LoVo (cell line): Measurements from ENCODE around the gene RARG.
"Not testable (repeated sequence)": the region's sequence is repeated elsewhere in the genome, so short reads cannot be mapped to it uniquely, and the experiment has no call there.

ENCODE experiments used
- DNase-seq: peaks from one replicate; pipeline ENCODE4 v3.0.0-alpha.2; 2016; ENCODE audit warnings: low spot score

RARG gene

DNA sequence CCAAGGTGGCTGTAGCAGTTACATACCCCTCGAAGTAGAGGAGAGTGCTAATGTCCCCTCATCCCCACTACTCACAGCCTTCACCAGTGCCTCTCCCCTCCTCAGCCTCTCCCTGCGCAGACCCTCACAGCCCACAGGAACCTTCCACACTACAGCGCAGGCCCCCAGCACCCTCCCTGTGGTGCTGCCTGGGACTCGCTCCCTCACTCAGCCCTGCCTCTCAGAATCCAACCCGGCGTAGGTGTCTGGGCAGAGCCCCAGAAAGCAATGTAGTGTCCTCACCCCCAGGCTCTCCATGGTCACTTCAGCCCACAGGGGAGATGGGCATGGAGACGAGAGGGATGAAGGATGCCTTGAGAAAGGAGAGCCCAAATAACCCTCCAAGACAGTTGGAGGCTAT is 62.4 kb downstream of the RARG start:
- no peak for DNase-seq

DNA sequence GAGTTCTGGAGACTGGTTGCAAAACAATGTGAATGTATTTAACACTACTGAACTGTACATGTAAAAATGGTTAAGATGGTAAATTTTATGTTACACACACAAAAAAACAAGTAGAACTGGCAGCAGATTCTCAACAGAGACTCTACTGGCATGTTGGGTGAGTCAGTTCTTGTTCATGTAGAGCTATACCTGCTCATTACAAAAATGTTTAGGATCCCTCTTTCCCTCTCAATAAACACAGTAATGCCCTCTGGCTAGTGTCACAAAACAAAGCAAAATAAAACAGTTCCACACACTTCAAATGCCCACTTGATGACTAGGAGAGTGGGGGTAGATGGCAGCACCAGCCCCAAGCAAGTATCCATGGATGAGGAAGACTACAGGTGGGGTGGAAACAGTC is 65.2 kb downstream of the RARG start:
- DNase-seq, result no peak

DNA sequence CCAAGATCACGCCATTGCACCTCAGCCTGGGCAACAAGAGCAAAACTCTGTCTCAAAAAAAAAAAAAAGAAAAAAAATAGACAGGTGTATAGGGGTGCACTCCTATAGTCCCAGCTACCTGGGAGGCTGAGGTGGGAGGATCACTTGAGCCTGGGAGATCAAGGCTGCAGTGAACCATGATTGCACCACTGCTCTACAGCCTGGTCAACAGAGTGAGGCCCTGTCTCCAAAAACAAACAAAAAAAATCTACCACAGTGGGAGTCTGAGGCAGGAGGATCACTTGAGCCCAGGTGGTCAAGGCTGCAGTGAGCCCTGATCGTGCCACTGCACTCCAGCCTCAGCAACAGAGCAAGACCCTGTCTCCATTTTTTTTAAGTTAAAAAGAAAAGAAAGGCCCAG is 69.0 kb downstream of the RARG start:
- not testable (repeated sequence) for DNase-seq

DNA sequence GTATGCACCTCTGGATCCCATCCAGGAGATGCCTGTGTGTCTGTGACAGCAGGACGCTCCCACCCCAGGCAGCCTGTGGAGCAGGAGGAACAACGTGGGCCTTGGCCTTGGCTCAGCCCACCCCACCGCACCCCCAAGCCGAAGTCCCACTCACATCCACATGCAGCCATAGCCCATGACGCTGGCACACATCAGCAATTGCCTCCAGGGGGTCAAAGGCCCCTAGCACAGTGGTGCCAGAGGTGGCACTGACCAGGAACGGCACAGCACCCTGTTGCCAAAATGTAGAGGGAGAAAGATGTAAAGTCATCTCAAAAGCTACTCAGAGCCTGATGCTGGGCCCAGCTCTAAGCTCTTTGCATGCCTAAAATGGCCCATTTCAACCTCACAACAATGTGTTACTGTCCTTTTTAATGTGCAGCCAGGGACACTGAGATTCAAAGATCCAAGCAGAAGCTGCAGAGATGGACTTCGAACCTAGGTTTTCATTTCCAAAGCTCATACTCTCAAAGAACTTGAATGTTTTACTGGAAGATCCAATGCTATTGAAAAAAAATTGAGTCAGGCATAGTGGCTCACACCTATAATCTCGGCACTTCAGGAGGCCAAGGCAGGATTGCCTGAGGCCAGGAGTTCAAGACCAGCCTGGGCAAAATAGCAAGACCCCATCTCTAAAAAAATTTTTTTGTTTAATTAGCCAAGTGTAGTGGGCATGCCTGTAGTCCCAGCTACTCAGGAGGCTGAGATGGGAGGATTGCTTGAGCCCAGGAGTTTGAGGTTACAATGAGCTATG is 70.7 kb downstream of the RARG start:
- DNase-seq, result no peak

DNA sequence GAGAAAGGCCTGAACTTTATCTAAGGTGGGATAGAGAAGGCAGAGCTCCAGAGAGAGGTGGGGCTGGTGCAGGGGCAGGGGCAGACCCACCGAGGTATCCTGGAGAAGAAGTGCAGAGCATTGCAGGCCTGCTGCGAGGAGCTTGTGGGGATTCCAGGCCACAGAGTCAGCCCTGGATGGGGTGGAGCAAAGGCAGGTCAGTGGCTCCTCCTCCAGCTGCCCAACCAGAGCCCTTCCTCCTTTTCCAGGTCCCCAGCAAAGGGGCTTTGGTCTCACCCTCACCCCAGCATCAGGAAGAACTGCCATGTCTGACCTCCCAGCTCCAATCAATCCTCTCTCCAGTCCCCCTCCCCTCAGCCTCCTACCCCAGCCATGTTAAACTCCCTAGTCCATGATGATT is 71.3 kb downstream of the RARG start:
- DNase-seq, result no peak
